GM21526 (cell line): ENCODE results near the gene MAPK4.
"Not testable (repeated sequence)": the region's sequence is repeated elsewhere in the genome, so short reads cannot be mapped to it uniquely, and the experiment has no call there.

Source experiments
- ATAC-seq: cut with Tn5 transposase; IDR thresholded peaks from one replicate; pipeline ENCODE4 v1.9.1; 2021; ENCODE audit warnings: moderate library complexity; ENCODE audit not compliant: unreplicated experiment, low FRiP score

MAPK4 gene

DNA sequence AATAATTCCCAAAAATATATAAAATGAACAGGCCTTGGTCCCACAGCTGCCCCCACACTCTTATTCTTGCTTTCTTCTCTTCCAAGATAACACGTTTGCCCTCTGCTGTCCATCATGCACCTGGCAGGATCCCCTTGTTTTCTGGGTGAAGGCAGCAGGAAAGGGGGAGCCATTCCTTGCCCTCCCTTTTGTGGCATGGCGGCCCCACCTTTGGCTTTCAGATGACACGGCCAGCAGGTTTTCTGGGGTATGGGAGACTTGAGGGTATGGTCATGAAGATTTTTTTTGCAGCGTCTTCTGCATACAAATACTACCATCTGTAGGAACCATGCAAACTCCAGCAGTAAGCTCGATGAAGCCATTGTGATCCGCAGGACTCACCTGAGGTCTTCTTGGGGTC, 118.8 kb downstream of the MAPK4 start:
- no peak for ATAC-seq

DNA sequence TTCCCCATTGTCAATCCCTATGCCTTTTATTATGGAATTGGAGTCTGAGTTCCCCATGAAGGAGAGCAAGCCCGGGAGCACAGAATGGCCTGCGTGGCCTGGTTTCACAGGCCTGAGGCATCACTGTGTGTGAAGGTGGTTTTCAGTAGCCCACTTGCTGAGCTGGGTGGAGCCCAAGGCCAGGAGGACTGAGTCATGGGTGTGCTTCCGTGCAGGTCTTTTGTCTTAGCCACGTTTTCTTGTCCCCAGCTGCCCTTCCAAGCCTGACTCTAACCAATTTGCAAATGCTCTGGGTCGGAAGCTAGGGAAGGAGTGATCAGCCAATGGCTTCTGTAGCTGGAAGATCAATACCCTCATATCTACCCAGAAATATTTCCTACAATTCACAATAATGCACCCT, 119.2 kb downstream of the MAPK4 start:
- no peak for ATAC-seq

DNA sequence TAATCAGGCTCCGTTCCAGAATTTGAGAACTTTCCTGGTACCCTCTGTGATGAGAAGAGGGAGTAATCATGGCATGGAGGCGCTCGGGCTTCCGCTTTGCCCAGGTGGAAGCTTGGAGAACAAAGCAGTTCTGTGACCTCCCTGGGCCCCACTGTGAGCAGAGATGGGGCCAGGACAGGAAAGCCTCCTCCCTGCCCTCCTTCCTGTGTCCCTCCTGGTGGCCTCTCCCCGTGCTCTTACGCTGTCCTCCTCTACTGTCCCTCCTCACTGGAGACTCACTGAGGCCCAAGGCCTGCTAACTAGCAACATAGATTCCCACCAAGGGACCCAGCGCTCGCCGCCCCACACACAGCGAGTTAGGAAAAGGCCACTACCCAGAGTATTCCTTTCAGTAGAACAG, 119.8 kb downstream of the MAPK4 start:
- no peak for ATAC-seq

DNA sequence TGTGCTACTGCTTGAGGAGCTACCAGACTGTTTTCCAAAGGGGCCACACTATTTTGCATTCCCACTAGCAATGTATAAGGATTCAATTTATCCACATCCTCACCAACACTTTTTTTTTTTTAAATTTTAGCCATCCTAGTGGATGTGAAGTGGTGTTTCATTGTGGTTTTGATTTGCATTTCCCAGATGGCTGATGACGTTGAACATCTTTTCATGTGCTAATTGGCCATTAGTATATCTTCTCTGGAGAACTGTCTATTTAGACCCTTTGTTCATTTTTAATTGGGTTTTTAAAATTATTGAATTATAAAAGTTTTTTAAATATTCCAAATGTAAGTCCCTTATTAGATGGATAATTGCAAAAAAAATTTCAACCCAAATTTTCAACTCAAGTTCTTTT, 121.1 kb downstream of the MAPK4 start:
- no peak for ATAC-seq

DNA sequence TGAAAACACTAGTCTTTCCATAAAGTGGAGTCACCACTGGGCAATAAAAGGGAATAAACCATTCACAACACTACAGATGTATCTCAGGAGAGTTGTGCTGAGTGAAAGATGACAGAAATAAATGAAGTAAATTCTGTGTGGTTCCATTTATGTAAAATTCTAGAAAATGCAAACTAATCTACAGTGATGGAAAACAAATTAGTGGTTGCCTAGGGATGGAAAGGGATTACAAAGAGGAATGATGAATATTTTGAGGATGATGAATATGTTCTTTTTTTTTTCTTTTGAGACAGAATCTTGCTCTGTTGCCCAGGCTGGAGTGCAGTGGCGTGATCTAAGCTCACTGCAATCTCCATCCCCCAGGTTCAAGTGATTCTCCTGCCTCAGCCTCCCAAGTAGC, 123.0 kb downstream of the MAPK4 start:
- no peak for ATAC-seq

DNA sequence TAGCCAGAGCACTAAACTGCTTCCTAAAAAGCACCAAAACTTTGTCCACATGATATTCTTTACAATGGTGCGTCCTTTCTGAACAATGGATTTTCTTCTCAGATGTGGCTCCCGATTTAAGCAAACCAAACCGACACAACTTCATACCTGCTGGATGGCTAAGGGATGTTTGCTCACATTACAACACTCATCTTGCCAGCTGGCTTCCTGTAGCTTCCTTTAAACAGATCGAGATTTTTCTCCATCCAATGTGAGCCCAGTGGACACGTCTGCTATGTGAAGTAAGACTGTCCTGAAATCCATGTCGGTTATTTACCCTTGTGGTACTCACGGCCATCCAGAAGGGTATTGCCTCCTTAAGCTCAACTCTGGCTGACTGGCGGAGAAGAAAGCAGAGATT, 126.5 kb downstream of the MAPK4 start:
- no peak for ATAC-seq

DNA sequence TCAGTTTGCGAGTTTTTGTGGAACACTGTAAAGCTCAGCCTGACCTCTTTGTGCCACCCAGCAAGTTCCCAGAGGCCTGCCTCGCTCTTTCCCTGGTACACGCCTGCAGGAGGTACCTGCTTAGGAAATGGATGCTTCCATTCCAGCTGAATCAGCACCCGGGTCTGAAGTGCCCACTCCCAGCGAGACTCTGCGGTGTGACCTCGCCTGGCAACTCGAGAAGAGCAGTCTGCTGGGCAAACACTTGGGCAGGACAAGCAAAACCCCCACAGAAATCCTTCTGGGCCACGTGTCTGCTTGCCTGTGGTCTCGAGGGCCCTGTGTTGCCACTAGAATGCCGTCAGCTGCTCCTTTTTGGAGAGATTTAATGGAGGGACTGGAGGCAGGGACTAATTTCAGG, 127.6 kb downstream of the MAPK4 start:
- no peak for ATAC-seq

DNA sequence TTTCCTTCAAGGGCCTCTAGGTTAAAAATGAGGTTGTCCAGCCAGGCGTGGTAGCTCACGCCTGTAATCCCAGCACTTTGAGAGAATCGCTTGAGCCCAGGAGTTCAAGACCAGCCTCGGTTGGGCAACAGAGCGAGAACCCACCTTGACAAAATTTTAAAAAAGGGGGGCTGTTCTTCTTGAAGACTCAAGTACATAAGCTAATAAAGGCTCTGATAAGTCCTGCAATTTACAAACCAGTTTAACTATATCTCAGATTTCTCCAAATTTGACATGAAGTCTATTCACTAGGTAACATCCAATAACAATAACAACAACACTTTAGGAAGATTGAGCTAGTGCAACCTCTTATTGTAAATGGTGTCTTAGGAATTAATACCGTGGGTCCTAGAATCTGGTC, 129.7 kb downstream of the MAPK4 start:
- no peak for ATAC-seq

DNA sequence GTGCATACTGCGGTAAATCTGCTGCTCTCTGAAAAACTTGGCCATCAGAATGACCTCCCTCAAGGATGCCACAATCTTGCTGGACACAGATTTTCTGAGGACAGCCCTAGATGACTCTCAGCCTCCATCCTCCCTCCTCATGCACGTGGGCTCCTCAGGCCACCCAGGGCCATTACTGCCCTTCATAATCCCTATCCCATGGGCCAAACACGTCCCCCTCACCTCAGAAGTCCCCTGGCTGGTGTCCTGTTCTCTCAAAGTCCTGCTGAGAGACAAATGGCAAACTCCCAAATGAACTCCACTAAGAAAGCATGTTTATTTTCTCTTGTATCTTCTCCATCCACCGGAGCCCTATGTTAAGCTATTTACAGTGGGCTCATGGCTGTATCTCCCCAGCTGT, 134.3 kb downstream of the MAPK4 start:
- no peak for ATAC-seq

DNA sequence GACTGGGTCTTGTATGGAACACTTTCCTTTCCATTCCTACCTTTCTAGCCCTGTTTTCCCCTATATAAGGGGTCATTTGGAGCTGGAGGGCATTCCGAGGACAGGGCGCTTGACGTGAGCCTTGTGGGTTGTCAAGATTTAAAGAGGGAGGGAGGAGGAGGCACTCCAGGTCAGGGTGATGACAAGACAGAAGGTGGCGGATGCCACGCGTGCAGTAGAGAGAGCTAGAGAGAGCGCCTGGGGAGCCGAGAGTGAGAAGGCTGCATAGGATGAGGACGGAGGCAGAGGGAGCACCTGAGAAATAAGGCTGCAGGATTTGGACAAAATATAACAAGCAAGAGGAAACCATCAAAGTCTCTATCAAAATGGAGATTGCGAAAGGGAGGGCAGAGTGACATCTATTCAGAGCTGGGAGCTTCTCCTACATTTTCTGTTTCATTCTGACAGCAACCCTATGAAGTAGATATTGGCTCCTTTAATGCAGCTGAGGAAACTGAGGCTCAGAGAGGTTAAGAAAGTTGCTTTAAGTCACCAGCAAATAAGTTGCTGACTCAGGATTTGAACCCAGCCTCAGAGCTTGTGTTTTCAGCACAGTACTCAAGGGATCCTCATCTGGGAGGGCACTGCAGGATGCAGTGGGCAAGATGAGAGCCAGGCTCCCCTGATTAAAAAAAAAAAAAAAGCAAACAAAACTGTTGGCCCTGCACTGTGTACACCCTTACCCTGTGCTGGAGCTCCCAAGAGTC, 135.7 kb downstream of the MAPK4 start:
- no peak for ATAC-seq

DNA sequence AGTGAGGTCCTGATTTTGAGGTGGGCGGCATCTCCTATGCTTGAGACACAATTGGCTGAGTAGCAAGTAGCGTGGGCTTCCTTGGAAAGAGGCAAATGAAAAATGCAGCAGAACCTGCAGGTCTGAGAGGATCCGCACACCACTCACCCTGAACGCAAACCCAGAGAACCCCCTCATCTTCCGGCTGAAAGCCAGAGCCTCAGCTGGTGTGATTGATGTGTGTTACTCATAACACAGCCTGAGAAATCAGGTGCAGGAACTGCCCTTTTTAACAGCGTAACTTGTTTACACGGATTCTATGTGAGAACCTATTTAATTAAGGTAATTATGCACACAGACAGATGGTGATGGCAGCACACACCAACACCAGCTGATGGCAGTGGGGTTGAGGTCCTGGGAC, 136.5 kb downstream of the MAPK4 start:
- no peak for ATAC-seq

DNA sequence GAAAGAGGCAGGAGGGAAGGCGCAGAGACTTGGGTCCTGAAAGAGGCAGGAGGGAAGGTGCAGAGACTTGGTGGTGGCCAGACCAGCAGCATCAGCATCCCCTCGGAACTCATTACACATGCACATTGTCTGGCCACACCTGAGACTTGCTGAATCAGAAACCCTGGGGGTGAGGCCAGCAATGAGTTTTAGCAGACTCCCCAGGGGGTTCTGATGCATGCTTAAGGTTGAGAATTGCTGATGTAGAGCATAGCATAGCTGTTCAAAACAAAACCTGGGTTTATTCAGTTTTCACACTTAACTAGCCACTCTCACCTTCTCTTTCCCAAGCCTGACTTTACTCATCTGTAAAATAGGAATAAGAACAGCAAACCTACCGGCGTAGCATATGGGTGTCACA, 137.0 kb downstream of the MAPK4 start:
- ATAC-seq = no peak

DNA sequence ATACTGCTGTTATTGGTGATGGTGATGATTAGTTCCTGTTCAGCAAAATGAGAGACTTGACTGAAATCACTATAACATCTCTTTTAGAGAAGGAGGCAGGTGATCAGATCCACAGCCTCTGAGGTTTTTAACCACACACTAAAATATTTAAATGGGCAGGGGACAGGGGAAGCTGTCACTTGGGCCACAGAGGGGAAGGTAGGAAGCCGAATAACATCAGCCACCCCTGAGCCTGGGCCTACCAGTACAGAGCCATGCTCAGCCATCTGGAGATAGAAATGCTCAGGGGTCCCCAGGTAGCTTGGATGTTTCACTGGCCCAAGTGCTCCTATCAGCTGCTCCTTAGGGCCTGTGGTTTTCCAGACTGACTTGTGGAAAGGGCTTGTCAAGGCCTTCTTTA, 137.6 kb downstream of the MAPK4 start:
- no peak for ATAC-seq

DNA sequence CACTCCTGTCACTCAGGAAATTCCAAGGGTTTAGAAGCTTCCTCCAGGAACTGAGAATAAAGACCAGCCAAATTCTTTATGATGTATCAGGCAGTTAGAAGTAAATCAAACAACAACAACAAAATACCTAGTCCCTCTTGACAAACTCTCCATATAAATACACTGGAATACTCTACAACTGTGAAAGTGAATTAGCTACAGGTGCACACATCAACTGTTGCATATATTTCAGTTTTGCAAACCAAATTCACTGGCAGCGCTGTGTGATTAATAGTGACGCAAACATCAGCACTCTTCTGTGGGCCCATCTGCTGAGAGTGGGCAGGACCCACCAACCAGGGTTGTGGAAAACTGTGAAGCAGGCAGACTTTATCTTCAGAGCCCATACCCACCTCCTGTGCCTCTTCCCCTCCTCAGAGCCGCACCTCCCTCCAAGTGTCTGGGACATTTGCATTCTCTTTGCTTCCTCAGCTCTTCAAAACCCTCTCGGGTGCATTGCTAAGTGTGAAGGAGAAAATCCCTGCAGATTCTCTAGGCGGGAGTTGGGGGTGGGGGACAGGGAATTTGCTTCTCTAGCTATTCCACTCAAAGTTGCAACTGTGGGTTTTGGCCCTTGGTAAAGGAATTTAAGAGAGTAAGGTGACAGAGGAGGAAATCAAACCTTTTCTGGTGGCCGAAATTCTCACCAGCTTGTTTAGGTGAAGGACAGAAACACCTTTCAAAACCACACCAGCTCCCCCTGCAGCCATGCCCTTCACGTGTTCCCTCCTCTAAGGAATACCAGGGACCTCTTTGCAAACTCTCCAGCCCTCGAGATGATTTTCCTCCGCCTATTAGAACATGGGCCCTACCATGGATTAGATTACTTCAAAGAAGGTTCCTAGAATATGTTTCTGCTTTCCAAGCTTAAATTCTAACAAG, 140.6 kb downstream of the MAPK4 start:
- ATAC-seq = no peak

DNA sequence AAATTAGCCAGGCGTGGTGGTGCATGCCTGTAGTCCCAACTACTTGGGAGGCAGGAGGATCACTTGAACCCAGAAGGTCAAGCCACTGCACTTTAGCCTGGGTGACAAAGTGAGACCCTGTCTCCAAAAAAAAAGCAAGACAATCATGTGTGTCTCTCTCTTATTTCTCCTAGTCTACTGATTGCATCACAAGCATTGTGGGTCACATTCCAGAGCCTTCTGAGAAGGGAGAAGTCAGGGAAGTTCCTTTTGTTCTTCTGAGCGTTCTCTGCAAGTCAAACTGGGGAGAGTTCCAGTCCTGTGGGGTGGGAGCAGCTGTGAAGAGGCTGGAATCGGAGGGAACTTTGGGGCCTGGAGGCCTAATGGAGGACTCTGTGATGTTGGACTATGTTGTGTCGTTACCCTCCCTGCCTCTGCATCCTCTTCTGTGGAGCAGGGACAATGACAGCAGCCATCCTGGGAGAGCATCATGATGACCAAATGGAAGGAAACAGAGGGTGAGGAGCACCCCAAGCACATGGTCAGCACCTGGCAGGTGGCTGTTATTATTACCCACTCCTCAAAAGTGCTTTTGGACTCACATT, 144.6 kb downstream of the MAPK4 start:
- no peak for ATAC-seq

DNA sequence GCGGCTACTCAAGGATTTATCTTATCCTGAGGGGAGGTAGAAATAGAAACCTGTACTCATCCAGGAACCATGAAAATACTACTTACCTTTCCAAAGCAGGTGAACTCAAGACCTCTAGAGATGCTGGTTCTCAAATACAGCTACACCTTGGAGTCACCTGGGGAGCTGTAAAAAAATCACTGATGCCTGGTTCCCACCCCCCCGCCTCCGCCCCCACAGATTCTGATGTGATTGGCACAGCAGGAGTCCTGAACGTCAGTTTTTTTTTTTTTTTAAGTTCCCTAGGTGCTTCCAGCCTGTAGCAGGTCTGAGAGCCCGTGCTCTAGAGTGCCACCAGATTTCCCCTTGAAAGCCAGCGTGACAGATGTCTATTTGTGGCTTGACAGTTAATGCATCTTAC, 146.3 kb downstream of the MAPK4 start:
- ATAC-seq = no peak

DNA sequence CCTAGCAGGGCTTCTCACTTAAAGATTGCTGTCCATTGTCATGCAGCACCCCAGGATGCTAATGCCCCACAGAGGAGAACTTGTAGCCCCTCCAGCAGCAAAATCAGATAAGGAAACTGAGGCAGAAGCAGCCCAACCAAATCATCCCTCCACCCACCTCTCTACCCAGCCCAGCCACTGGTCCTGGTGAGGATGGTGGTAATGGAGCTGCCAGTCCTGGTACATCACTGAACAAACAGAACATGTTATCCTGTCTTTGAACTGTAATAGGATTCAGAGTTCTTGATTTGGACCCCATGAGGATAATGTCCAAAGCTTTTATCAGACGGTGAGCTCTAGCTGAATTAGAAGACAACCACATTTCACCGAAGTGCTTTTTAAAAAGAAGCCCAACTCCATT, 146.8 kb downstream of the MAPK4 start:
- ATAC-seq = no peak

DNA sequence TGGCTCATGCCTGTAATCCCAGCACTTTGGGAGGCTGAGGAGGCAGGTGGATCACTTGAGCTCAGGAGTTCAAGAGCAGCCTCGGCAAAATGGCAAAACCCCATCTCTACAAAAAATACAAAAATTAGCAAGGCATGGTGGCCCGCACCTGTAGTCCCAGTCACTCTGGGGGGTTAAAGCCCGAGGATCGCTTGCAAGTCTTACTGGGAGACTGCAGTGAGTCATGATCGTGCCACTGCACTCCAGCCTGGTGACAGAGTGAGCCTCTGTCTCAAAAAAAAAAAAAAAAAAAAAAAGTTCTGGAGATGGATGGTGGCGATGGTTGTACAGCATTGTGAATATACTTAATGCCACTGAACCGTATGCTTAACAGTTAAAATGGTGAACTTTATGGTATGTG, 147.4 kb downstream of the MAPK4 start:
- not testable (repeated sequence) for ATAC-seq

DNA sequence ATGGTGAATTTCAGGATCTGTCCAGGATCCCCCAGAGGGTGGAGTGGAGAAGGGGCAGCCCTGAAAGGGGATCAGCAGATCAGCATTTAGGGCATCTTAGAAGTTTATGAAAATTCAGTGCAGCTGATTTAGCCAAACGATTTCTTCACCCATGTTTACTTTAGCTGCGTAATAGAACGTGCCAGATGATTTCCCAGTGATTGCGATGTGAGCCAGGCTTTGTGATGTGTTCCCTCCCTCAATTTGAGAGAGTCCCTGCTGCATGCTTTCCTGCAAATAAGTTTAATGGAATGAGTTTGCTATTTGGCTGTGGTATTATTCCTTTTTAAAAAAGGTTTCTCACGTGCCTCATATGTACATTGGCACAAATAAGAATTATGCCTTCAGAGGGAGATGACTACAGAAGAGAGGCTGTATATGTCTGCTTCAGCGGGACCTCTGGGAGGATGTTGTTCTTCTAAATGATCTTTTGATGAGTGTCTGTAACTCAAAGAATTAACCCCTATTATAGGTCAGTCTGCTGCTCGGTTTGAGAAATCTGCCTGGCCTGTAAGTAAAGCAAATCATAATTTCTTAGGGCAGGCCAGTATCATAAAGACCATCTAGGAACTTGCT, 148.1 kb downstream of the MAPK4 start:
- no peak for ATAC-seq

DNA sequence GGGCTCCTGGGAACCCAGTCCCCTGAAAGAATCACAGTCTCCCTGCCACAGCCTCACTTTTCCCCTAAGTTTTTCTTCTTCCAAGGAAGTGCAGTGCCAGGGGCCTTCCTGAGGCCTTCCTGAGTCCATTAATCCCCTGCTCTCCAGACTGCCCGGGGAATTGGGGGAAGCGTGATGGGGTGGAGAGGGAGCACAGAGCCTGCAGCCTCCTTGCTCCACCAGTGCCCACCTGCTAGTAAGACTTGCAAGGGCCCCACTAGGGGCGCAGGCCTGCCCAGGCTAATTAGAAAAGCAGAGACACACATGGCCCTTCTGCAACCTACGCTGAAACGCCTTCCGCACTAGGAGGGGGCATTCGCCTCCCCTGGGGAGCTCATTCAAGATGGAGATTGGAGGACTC, 149.3 kb downstream of the MAPK4 start:
- ATAC-seq = no peak

DNA sequence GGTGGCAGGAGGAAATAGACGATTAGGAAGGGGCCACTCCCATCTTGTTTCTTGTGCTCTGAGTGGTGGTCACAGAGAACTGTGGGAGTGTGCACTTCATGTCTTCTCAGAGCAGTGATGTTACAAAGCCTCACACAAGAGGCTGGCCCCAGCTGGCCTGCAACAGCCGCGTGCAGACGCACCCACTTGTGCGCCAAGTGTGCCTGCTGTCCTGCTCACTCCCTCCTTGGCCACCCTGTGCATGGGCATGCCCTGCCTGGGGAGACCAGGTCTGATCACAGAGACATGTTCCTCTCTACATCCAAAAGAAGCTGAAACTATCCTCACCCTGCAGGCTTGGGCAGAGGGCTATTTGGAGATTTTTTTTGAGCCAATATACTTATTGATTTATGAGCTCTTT, 151.5 kb downstream of the MAPK4 start:
- ATAC-seq = no peak
